GM23248 (cell line): ENCODE data around the gene FJX1. TPM values are rescaled to one million over a fixed set of nuclear protein-coding genes. Genes with fewer than 3 reads are reported as not detected.

Experiments used
- DNase-seq: peaks from one replicate; pipeline ENCODE4 v3.0.0-alpha.2; 2015
- H2AFZ ChIP-seq: fragments of 200-600 bp; sonication (generic); 2 replicates; pipeline ENCODE4 v1.6.1; 2016; ENCODE audit warnings: antibody characterized with exemption
- H3F3A ChIP-seq: fragments of 200-600 bp; sonication (generic); 2 replicates; pipeline ENCODE4 v1.6.1; 2016; ENCODE audit warnings: mild to moderate bottlenecking, antibody characterized with exemption, mixed run types; ENCODE audit not compliant: insufficient read depth
- H3K27ac ChIP-seq: fragments of 200-600 bp; sonication (generic); 2 replicates; pipeline ENCODE4 v1.5.1; 2016; ENCODE audit warnings: mild to moderate bottlenecking
- H3K27me3 ChIP-seq: fragments of 200-600 bp; sonication (generic); replicated peaks from 2 replicates; pipeline ENCODE4 v1.6.1; 2016; ENCODE audit warnings: mild to moderate bottlenecking; ENCODE audit not compliant: insufficient read depth
- H3K36me3 ChIP-seq: fragments of 200-600 bp; sonication (generic); 2 replicates; pipeline ENCODE4 v1.6.1; 2016; ENCODE audit warnings: low read depth, mild to moderate bottlenecking
- H3K4me1 ChIP-seq: fragments of 200-600 bp; sonication (generic); 2 replicates; pipeline ENCODE4 v1.6.1; 2016; ENCODE audit warnings: mild to moderate bottlenecking; ENCODE audit not compliant: insufficient read depth
- H3K4me2 ChIP-seq: fragments of 200-600 bp; sonication (generic); one replicate; pipeline ENCODE4 v1.6.1; 2016; ENCODE audit warnings: mild to moderate bottlenecking; ENCODE audit not compliant: unreplicated experiment
- H3K4me3 ChIP-seq: fragments of 200-600 bp; sonication (generic); 2 replicates; pipeline ENCODE4 v1.5.1; 2016; ENCODE audit warnings: mild to moderate bottlenecking
- H3K79me2 ChIP-seq: fragments of 200-600 bp; sonication (generic); 2 replicates; pipeline ENCODE4 v1.6.1; 2016; ENCODE audit warnings: mild to moderate bottlenecking; ENCODE audit not compliant: insufficient read depth
- H3K9ac ChIP-seq: fragments of 200-600 bp; sonication (generic); 2 replicates; pipeline ENCODE4 v1.6.1; 2016; ENCODE audit warnings: mild to moderate bottlenecking
- H3K9me2 ChIP-seq: fragments of 200-600 bp; sonication (generic); 2 replicates; pipeline ENCODE4 v1.6.1; 2016; ENCODE audit warnings: mixed run types, mild to moderate bottlenecking, moderate library complexity; ENCODE audit not compliant: insufficient read depth
- H3K9me3 ChIP-seq: fragments of 200-600 bp; sonication (generic); one replicate; pipeline ENCODE4 v1.6.1; 2017; ENCODE audit warnings: low read depth
- H4K20me1 ChIP-seq: fragments of 200-600 bp; sonication (generic); 2 replicates; pipeline ENCODE4 v1.6.0; 2016; ENCODE audit not compliant: insufficient read depth
- EZH2 ChIP-seq: fragments of 200-600 bp; sonication (generic); IDR thresholded peaks from 2 replicates; pipeline ENCODE4 v1.6.1; 2018; ENCODE audit warnings: antibody characterized with exemption, mild to moderate bottlenecking; ENCODE audit not compliant: insufficient read depth, poor library complexity, severe bottlenecking
- EZH2phosphoT487 ChIP-seq: fragments of 200-600 bp; sonication (generic); IDR thresholded peaks from 2 replicates; pipeline ENCODE4 v1.6.1; 2018; ENCODE audit warnings: antibody characterized with exemption, moderate library complexity, mild to moderate bottlenecking, low read depth; ENCODE audit not compliant: insufficient read depth
- WGBS, 2 experiments: methylation state at CpG; one replicate each; pipeline ENCODE4 v1.1.6; 2015 to 2017; ENCODE audit warnings: low lambda C conversion rate in 2 of 2, low coverage in 1 of 2; ENCODE audit errors: missing lambda C conversion rate in 2 of 2; 5-methylcytosine and 5-hydroxymethylcytosine counted together
- in situ Hi-C: fragments of 300-500 bp; cut with MboI; formaldehyde crosslinking; loops from 2 replicates; pipeline ENCODE4 v1.15.0; 2020
- polyA plus RNA-seq: library from polyadenylated mRNA; unstranded; fragments of >200 nt; fragmentation: Nextera tagmentation; extraction: Ambion mirVana; gene quantifications from 2 replicates; pipeline ENCODE4 v1.2.1, GENCODE V29; 2016
- total RNA-seq: library from RNA; depleted of rRNA; stranded (reverse); fragments of >200 nt; shearing (Covaris generic); gene quantifications from 2 replicates; pipeline ENCODE4 v1.2.3, GENCODE V29; 2014

The FJX1 gene
- total and polyA plus RNA-seq, 2 experiments from 2014 or later: 12.4 to 37.0 TPM

DNA sequence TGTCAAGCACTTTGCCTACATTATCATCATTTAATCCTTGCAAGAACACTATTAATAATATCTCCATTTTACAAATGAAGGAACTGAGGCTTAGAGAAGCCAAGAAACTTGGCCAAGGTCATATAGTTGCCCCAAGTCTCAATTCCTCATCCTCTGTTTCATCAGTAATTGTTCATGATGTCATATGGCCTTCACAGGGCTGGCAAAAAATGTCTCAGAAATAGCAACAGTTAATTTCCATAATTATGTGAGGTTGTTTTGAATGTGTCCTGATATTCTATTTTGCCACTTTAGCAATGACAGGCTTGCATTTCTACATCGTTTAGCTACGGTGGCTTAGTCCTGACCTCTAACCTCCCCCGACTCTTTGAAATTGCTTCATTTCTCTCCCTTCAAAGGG lies 23.7 kb downstream of the FJX1 start:
- in situ Hi-C loops: no loop called here

DNA sequence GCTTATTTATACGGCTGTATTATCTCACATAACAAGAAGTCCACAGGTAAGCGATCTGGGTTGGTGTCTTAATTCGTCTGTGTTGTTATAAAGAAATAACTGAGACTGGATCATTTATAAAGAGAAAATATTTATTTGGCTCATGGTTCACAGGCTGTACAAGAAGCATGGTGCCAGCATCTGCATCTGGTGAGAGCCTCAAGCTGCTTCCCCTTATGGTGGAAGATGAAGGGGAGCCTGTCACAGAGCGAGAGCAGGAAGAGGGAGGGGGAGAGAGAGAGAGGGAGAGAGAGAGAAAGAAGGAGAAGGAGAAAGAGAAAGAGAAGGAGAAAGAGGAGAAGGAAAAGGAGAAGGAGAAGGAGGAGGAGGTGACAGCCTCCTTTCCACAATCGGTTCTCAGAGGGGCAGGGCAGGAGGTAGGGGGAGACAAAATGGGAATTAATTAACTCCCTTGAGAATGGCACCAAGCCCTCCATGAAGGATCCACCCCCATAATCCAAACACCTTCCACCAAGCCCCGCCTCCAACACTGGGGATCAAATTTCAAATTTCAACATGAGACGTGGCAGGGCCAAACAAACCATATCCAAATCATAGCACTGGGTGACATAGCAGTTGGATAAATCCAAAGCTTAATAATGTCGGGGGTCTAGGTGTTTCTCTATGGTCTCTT lies 29.3 kb downstream of the FJX1 start:
- in situ Hi-C loops: no loop called here
- no peaks in the 10 kb centered on the region for H3F3A ChIP-seq
- no peaks in the 10 kb centered on the region; the same call in 1 of the 2 replicates for H3K27me3 ChIP-seq
- H2AFZ ChIP-seq: no peak overlapping the region
- no peaks in the 10 kb centered on the region for H3K9me3 ChIP-seq
- no peak overlapping the region for H3K4me3 ChIP-seq
- H3K9ac ChIP-seq: no peak overlapping the region
- H3K9me2 ChIP-seq: no peaks in the 10 kb centered on the region
- no peak overlapping the region for H3K27ac ChIP-seq
- 59 to 63% methylated on average over 8 of the region's 8 CpGs for WGBS, 2 experiments
- H3K79me2 ChIP-seq: no peaks in the 10 kb centered on the region
- H3K4me2 ChIP-seq: no peak overlapping the region
- TF ChIP-seq EZH2: no peak
- no peak for TF ChIP-seq EZH2phosphoT487
- no peak for DNase-seq
- no peaks in the 10 kb centered on the region for H4K20me1 ChIP-seq
- no peaks in the 10 kb centered on the region for H3K36me3 ChIP-seq
- no peaks in the 10 kb centered on the region for H3K4me1 ChIP-seq

More for the DNA sequence above, 23.7 kb downstream of the FJX1 start:
- H3K9me3 ChIP-seq: no peaks in the 10 kb centered on the region
- no peak for TF ChIP-seq EZH2phosphoT487
- no peak for TF ChIP-seq EZH2
- H3K36me3 ChIP-seq: no peaks in the 10 kb centered on the region
- H2AFZ ChIP-seq: no peak overlapping the region
- no peaks in the 10 kb centered on the region for H3K79me2 ChIP-seq
- H3K27me3 ChIP-seq: peaks cover 4% of the 10 kb centered on the region
- H3K4me1 ChIP-seq: no peaks in the 10 kb centered on the region
- H3F3A ChIP-seq: no peaks in the 10 kb centered on the region
- no peaks in the 10 kb centered on the region for H4K20me1 ChIP-seq
- no peak overlapping the region for H3K4me2 ChIP-seq
- no peaks in the 10 kb centered on the region for H3K9me2 ChIP-seq
- H3K4me3 ChIP-seq: no peak overlapping the region
- no peak for DNase-seq
- no peak overlapping the region for H3K9ac ChIP-seq
- H3K27ac ChIP-seq: no peak overlapping the region
- 82 to 87% methylated on average over 3 of the region's 3 CpGs for WGBS, 2 experiments

DNA sequence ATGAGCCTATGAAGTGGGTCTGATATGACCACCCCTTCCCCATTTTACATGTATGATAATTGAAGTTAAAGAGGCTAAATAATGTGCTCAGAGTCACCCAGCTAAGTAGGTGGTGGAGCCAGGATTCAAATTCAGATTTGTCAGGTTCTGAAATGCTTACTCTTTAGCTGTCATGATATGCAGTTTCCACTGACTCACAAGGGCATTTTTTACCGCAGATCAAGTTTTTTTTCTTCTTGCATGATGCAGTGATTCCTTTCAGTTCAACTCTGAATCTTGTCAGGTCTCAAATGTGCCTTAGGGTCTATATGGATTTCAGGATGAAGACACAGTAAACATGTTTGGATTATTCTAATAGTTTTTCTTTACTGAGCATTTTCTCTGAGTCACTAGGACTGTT lies 31.7 kb downstream of the FJX1 start:
- Histone ChIP-seq H3K4me3 (no peak overlapping the region), H4K20me1 (no peaks in the 10 kb centered on the region), H3K9me2 (no peaks in the 10 kb centered on the region), H2AFZ (no peak overlapping the region), H3K36me3 (no peaks in the 10 kb centered on the region), H3K4me2 (no peak overlapping the region), H3K4me1 (no peaks in the 10 kb centered on the region), H3K27me3 (no peaks in the 10 kb centered on the region), H3K79me2 (no peaks in the 10 kb centered on the region), H3K27ac (no peak overlapping the region), H3F3A (no peaks in the 10 kb centered on the region), H3K9me3 (no peaks in the 10 kb centered on the region), H3K9ac (no peak overlapping the region)
- in situ Hi-C loops: no loop called here
- 27 to 48% methylated on average over 1 of the region's 1 CpG for WGBS, 2 experiments
- peak; percentile 71 for DNase-seq
- TF ChIP-seq EZH2 (no peak), EZH2phosphoT487 (no peak)

DNA sequence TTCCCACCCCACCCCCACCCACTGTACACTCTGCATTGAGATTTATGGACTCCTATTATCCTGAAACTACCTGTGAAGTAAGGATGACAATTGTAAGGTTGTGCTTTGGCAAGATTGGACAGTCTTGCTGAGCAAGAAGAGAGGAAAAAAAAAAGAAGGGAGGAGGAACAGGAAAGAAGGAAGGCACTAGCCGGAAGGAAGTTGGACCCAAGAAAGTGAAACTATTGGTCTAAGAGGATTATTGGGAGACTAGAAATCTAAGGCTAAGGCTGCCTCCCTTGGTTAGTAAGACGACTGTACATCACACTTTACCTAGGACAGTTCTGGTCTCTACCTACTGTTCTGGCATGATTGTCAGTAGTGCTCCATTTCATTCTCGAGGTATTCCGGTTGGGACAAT lies 32.2 kb downstream of the FJX1 start:
- Histone ChIP-seq H3K9ac (no peak overlapping the region), H3K79me2 (no peaks in the 10 kb centered on the region), H2AFZ (no peak overlapping the region), H3K36me3 (no peaks in the 10 kb centered on the region), H3K4me1 (no peaks in the 10 kb centered on the region), H3K9me3 (no peaks in the 10 kb centered on the region), H3F3A (no peaks in the 10 kb centered on the region), H3K27me3 (no peaks in the 10 kb centered on the region), H3K9me2 (no peaks in the 10 kb centered on the region), H3K4me3 (no peak overlapping the region), H3K27ac (no peak overlapping the region), H3K4me2 (no peak overlapping the region), H4K20me1 (no peaks in the 10 kb centered on the region)
- TF ChIP-seq EZH2: no peak
- TF ChIP-seq EZH2phosphoT487: no peak
- in situ Hi-C loops: no loop called here
- 69 to 75% methylated on average over 4 of the region's 4 CpGs for WGBS, 2 experiments
- DNase-seq: no peak
